NT2/D1 (cell line): ENCODE results near the gene ISOC2.

Source experiments
- YY1 ChIP-seq: IDR thresholded peaks from 2 replicates; pipeline ENCODE4 v1.6.1; 2011; ENCODE audit not compliant: insufficient read length, insufficient read depth
- ZNF274 ChIP-seq: IDR thresholded peaks from 2 replicates; pipeline ENCODE4 v1.6.1; 2011; ENCODE audit warnings: mild to moderate bottlenecking, low read depth, low read length

DNA sequence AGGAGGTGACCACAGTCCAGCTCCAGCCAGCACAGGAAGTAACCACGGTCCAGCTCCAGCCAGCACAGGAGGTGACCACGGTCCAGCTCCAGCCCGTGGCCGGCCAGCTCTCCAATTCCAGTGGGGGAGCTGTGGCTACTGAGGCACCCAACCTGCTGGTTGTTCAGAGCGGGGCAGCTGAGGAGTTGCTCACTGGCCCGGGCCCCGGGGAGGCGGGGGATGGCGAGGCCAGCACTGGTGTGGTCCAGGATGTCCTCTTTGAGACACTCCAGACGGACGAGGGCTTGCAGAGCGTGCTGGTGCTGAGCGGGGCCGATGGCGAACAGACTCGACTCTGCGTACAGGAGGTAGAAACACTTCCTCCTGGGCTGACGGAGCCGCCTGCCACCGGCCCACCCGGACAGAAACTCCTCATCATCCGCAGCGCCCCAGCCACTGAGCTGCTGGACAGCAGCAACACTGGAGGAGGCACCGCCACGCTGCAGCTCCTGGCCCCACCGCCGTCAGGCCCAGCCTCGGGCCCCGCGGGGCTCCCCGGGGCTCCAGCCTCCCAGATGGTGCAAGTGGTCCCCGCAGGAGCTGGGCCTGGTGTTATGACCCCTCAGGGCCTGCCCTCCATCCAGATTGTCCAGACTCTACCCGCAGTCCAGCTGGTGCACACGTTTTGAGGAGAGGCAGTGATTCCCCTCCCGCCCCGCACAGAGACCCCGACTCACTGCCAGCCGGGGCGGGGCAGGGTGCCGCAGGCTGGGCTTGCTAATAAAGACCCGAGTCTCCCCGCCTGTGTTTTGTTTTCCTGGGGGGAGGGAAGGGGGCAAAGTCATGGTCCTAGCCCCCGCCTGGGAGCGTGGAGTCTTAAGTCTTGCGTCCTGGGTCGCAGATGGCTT is 22.5 kb upstream of the ISOC2 start:
- TF ChIP-seq YY1 (no peak), ZNF274 (no peak)
